Vagina (tissue), 2 donors: ENCODE data around the gene SEZ6L.

Experiments
- POLR2A ChIP-seq, 2 donors: fragments of 450-650 bp; IDR thresholded peaks; one replicate each; pipeline ENCODE4 v1.6.1; 2017; ENCODE audit warnings: antibody characterized with exemption in 2 of 2, mild to moderate bottlenecking in 2 of 2, moderate library complexity in 2 of 2
- POLR2AphosphoS5 ChIP-seq, 2 donors: sonication (generic); formaldehyde crosslinking; IDR thresholded peaks; one replicate each; pipeline ENCODE4 v1.9.0; 2017; ENCODE audit warnings: antibody characterized with exemption in 2 of 2, mild to moderate bottlenecking in 2 of 2, low read depth in 1 of 2; ENCODE audit not compliant: insufficient read depth in 1 of 2
- TF ChIP-seq, protein P1 (sequence below), 3 experiments: fragments of 450-650 bp in 2 of 3; fragments of 200-600 bp in 1 of 3; sonication (generic) in 1 of 3; IDR thresholded peaks; one replicate each; pipeline ENCODE4 v1.5.1; 2017 to 2019; ENCODE audit warnings: antibody characterized with exemption in 3 of 3, mild to moderate bottlenecking in 2 of 3, moderate library complexity in 2 of 3

DNA sequence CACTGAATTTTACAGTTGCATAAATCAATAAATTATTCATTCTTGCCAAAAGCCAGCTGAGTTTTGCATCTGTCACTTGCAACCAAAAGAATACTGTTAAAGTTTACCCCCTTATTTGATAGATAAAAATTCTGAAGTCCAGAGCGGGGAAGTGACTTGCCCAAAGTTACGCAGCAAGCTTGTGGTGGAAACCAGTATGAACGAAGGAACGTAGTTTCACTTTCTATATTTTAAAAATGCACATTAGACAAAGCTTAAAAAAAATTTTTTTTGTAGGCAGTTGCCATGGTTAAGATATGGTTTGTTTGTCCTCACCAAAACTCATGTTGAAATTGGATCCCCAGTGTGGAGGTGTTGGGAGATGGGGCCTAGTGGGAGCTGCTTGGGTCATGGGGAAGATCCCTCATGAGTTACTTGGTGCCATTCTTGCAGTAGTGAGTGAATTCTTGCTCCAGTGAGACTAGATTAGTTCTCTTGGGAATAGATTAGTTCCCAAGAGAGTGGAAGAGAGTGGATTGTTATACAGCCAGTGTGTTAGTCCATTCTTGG is 46.3 kb upstream of the SEZ6L start:
- no peak for TF ChIP-seq POLR2A (IDR thresholded peaks at IDR 0.05)
- TF ChIP-seq, protein P1, sequence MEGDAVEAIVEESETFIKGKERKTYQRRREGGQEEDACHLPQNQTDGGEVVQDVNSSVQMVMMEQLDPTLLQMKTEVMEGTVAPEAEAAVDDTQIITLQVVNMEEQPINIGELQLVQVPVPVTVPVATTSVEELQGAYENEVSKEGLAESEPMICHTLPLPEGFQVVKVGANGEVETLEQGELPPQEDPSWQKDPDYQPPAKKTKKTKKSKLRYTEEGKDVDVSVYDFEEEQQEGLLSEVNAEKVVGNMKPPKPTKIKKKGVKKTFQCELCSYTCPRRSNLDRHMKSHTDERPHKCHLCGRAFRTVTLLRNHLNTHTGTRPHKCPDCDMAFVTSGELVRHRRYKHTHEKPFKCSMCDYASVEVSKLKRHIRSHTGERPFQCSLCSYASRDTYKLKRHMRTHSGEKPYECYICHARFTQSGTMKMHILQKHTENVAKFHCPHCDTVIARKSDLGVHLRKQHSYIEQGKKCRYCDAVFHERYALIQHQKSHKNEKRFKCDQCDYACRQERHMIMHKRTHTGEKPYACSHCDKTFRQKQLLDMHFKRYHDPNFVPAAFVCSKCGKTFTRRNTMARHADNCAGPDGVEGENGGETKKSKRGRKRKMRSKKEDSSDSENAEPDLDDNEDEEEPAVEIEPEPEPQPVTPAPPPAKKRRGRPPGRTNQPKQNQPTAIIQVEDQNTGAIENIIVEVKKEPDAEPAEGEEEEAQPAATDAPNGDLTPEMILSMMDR (IDR thresholded peaks at IDR 0.05): no peak
- TF ChIP-seq POLR2AphosphoS5 (IDR thresholded peaks at IDR 0.05; ENCODE audit: insufficient read depth in 1 of 2, low read depth in 1 of 2): no peak
